Measurements from ENCODE around the gene RDM1.

DNA sequence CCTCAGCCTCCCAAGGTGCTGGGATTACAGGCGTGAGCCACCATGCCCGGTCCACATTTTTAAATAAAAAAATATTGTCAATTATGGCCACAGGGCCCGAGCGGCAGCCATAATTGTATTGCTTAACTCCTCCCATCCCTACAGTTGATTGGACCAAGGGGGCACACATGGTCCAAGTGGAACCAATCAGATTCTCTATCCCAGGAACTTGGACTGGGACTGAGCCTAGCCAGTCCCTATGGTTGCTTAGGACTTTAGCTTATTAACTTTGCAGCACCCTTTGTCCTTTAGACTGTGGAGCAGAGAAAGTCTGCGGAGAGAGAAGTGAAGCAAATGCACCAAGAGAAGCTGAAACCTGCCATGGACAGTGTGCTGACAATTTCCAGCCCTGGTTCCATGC is 5.5 kb upstream of the RDM1 start:
- TF ChIP-seq CTCF (IDR thresholded peaks at IDR 0.05; ENCODE audit: insufficient read depth, low read length, poor library complexity, severe bottlenecking): no peak
- TF ChIP-seq EZH2phosphoT487 (conservative IDR thresholded peaks at IDR 0.05; ENCODE audit: low read length): no peak

All from SU-DHL-6 (cell line).